HG02852 (cell line): ENCODE results near the gene CDYL2.
"Not testable (repeated sequence)": the region's sequence is repeated elsewhere in the genome, so short reads cannot be mapped to it uniquely, and the experiment has no call there.

Source experiments
- ATAC-seq: cut with Tn5 transposase; IDR thresholded peaks from one replicate; pipeline ENCODE4 v1.9.1; 2021; ENCODE audit warnings: mild to moderate bottlenecking, moderate library complexity; ENCODE audit not compliant: unreplicated experiment

Gene CDYL2

DNA sequence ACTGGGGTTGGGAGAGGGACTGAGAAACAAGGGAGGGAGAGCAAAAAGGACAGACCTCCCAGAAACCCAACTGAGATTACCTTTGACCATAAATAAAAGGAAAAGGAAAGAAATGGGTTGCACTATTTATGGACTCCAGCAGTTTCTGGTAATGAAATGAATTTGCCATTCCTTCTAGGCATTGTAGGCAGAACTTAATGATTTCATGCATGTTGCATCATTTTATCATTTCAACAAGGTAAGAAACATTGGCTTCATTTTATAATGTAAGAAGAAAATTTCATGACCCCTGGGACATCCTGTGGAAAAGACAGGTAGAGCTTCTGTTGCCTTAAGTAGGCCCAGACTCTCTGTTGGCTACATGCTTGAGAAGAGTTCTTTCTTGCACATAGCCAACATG lies 8.2 kb upstream of the CDYL2 start:
- no peak for ATAC-seq

DNA sequence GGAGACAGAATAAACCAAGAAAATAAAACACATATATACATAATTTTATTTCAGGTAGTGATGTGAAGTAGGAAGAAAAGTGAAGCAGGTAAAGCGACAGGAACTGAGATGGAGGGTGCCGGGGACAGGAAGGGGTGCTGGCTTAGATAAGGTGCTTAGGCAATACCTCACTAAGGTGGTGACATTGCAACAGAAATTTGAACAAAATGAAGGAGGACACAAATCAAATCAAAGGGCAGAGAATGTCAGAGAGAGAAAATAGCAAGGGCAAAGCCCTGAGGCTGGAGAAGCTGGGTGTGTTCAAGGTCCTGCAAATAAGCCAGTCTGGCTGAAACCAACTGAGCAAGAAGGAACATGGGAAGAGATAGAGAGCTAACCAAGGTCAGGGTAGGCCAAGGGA lies 5.0 kb upstream of the CDYL2 start:
- ATAC-seq: no peak

DNA sequence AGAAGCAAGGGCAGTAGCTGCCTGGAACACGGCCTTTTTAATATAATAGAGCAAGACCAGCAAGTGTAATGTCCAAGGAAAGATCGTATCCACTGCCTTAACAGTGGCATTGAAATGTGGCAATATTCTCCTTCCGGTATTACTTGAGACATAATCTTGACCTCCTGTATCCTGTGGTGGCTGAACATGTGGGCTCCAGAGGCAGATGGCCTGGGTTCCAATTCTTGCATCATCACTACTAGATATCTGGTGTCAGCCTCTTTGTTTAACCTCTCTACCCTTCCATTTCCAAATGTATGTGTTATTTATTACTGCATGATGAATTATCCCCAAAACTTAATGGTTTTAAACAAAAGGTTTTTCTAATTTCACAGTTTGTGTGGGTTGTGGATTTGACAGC lies 3.5 kb upstream of the CDYL2 start:
- ATAC-seq: no peak

DNA sequence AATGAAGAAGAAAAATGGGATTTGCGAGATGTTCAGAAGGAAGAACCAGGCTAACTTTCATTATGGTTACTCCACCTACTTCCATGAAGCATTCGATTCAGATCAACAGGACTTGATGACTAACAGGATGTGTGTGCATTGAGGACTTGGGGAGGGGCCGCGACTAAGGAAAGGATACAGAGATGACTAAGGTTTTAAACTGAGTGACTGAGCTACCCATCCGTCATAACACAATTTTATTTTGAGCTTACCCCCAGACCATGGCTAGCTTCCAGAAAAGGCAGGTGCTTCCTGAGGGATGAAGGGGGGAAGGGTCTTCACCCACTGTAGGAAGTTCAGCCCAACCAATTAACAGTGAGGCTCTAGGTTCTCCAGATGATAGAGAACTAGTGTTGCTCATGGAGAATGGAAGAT lies 2.5 kb upstream of the CDYL2 start:
- ATAC-seq: no peak

DNA sequence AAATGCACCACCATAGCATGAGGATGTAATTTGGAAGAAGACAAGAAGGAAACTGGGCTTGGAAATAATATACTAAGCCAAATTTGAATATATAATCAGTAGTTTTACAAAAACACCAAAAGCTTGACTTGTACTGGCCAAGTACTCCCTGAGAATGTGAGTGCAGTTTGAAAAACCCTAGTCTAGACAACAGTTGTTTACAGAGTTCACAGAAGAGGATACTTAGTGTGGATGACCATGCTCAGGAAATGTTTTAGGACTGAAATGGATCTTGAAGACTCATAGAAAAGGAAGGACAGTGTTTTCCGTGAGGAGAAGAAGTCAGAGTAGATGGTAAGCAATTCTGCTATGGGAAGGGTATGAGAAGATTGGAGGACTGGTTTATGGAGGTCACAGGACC lies 1.9 kb upstream of the CDYL2 start:
- ATAC-seq: no peak

DNA sequence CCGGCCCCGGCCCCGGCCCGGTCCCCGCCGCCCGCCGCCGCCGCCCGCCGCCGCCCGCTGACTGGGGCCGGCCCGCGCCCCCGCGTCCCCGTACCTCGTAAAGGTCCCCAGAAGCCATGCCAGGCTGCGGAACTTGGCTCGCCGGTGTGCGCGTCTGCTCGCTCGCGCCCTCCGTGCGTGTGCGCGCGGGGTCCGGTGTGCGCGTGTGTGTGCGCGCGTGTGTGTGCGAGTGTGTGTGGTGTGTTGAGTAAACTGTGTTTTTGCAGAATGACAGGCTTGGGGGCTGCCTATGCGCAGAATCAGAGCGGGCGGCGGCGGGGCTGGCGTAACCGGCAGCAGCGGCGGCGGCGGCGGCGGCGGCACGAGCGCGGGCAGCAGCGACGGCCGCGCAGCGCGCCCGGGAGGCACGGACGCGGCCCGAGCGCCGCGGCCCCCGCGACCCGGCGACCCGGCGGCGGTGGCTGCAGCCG lies 307 bp downstream of the CDYL2 start:
- peak; percentile 55 for ATAC-seq

DNA sequence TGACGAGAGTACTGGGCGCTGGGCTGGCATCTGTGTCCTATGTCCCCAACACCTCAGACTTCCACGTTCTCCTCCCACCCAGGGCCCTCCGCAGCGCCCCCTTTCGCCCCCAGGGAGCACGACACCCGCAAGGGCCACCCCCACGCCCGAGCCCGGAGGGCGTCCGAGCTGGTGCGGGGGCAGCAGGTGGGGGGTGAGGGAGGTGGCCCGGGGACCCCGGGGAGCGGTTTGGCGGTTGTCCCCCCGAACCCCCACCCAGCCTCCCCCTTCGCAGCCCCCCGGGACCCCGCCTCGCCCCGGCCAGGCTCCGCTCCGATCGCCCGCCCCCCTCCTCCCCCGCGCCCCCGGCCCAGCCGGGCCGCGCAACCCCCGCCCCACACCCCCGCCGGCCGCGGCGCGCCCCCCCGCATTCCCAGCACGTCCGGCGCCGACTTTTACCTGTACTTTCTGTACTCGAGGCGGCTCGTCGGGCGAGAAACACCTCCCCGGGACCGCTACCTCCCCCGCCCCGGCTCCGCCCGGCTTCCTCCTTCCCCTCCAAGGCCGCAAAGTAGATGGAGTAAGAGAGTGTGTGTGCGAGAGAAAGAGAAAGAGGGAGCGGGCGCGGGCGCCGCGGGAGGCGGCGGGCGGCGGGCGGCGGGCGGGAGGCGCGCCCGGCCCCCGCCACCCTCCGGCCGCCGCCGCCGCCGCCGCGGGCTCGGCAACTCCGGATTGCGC lies 901 bp downstream of the CDYL2 start:
- ATAC-seq: no peak

DNA sequence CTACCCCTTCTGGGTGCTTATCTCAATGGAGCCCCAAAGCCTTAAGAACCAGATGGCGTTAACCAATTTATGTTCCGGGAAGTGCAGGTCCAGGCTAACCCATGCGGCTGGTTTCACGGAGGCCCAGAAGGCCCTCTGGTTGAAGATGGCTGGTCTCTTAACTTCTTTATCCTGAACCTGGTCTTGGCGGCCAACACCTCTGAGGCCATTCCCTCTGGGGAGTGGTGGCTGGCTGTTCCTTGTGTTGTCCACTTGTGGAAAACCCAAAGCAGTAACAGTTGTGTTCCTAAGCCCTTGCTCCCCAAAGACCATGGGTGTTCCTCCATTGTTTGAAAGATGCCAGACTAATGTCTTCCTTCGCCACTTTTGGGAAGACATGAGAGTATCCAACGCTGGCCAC lies 1.5 kb downstream of the CDYL2 start:
- ATAC-seq: no peak

DNA sequence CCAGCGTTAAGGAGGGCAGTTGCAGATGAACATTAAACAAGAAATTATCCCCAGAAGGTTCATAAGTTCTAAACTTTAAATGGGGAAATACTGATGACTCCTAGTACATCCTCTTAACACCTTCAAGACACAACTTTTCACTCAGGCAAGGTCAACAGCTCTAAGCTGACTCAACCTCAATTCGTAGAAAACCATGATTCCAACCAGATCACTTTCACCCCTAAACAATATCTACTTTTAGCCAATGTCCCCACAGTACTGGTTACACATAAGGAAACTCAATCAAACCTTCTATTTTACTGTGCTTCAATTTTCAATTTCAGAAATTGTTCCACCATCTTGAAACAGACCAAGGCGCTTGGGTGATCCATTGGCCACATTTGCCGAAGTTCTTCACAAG lies 2.3 kb downstream of the CDYL2 start:
- no peak for ATAC-seq

DNA sequence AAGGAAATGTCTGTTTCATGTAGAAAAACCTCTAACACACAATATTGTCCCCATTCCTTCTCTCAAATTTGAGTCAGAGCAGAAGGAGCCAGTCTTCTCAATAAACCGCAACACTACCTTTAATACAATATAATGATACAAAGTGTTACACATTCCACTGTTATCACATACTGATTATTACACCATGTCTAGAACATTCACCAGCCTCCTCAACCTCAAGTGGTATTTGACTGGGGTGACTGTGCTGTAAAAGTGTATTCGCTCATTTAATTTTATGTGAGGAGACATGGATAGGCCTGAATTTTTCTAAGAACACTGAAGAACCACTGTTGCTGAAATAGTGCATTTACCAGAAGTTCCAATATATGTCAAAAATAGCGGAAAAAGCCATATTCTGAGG lies 10.3 kb downstream of the CDYL2 start:
- no peak for ATAC-seq

DNA sequence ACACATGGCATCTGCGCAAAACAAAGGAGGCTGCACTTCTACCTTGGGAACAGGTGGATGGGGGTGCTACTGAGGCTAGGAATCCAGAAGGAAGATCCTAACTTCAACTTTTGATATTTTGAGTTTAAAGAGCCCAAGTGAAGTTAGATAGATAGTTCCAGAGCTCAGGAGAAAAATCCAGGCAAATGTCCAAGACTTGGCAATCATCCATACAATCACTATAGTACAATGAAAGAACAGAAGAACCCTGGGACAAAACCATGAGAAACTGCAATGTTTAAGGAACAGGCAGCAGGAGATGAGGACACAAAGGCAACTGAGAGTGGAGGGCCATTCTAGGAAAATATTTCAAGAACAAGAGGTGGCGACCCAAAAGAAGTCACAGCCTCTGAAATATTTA lies 12.4 kb downstream of the CDYL2 start:
- no peak for ATAC-seq

DNA sequence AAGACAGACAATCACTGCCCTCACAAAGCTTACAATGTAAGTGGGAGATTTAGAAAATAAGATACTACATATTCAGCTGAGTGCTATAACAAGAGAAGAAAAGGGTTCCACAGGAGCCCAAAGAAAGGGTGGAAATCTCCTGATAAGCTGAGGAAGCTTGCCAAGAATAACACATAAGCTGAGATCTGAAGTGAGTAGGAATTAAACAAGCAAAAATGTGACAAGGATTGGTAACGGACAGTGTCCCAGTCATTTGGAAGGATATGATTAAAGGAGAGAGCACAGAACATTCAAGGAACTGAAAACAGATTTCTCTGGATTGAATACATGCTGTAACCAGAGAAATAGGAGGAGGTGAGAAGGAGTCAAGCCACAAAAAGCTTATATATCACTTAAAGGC lies 13.0 kb downstream of the CDYL2 start:
- ATAC-seq: no peak

DNA sequence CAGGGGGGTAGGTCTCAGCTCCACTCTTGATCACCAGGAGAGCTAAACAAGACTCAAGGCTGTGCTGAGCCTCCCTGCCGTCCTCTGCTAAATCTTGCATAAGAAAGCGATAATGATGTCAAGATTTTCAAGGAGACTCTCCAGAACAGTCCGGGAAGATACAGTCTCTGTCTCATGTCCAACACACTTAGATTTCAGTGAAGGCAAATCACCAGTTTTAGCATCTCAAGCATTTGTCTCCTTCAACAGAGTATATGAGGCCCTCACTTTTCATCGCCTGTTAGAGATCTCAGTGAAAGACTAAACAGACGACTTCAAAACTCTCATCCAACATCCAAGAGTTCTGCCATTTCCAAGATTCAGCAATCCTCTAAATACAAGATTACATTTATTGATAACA lies 13.6 kb downstream of the CDYL2 start:
- no peak for ATAC-seq

DNA sequence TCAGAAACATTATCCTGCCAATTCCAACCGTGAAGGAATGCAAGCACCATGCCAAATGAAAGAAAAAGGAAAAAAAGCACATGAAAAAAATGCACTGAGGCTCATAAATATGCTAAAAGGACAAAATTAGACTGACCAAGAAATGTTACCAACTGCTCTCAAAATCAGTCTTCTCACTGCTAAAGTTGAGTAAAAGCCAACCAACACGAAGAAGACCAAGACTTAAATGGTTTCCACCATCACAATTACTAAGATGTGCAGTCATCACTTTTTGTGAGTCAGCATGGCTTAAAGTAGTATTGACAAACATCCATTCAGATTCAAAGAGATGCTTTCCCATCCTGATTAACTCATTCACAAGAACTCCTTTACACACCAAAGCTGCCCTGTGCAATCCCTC lies 16.4 kb downstream of the CDYL2 start:
- no peak for ATAC-seq

DNA sequence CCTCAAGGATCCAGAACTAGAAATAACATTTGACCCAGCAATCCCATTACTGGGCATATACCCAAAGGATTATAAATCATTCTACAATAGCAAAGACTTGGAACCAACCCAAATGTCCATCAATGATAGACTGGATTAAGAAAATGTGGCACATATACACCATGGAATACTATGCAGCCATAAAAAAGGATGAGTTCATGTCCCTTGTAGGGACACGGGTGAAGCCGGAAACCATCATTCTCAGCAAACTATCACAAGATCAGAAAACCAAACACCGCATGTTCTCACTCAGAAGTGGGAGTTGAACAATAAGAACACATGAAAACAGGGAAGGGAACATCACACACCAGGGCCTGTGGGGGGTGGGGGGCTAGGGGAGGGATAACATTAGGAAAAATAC lies 17.8 kb downstream of the CDYL2 start:
- not testable (repeated sequence) for ATAC-seq

DNA sequence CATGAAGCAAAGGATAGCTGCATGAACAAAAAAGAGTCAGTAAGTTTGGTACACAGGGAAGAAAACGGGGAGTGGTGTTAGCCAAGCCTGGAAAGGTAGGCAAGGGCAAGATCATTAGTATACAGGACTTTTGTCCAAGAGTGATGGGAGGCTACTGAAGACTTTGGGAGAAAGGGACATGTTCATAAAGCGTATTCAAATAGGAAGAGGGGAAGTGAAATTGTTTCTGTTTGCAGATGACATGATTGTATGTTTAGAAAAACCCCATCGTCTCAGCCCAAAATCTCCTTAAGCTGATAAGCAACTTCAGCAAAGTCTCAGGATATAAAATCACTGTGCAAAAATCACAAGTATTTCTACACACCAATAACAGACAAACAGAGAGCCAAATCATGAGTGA lies 19.4 kb downstream of the CDYL2 start:
- no peak for ATAC-seq

DNA sequence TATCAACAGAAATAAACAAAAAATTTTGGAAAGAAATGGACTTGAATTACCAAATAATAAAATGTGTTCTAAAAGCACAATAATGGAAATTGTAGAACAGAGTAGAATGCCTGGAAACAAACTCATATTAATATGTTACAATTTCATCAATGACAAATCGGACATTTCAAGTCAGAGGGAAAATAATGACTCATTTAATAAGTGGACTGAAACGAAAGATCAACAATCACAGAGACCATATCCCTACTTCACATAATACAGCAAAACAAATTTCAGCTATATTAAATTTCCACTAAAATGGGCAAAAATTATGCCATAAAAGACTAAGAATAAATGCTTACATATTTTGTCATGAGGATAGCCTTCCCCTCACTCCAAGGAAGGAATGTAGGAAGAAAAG lies 25.7 kb downstream of the CDYL2 start:
- ATAC-seq: no peak

DNA sequence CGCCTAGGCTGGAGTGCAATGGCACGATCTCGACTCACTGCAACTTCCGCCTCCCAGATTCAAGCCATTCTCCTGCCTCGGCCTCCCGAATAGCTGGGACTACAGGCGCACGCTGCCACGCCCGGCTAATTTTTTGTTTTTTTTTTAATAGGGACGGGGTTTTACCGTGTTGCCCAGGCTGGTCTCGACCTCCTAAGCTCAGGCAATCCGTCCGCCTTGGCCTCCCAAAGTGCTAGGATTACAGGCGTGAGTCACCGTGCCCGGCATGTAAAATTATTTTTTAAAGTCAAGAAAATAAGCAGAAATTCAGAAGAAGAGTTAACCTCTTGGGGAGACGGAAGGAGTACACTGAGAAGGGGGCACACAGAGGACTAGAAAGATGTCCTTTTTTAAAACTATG lies 27.5 kb downstream of the CDYL2 start:
- ATAC-seq: no peak

DNA sequence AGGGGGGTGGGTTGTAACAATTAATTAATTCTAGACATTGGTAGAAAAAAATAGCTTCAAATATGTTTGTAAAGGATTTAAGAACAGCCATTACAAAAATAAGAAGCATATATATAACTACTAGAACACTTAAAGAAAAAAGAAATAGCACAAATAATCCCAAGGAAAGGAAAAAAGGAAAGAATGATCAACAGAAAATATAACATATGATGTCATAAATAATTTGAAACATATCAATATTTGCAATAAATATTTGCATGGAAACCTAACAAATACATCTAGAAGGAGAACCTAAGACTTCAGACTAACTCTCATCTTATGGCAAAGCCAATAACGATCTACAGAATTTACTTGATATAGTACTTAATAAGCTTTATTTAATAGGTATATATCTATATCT lies 28.9 kb downstream of the CDYL2 start:
- ATAC-seq: no peak

DNA sequence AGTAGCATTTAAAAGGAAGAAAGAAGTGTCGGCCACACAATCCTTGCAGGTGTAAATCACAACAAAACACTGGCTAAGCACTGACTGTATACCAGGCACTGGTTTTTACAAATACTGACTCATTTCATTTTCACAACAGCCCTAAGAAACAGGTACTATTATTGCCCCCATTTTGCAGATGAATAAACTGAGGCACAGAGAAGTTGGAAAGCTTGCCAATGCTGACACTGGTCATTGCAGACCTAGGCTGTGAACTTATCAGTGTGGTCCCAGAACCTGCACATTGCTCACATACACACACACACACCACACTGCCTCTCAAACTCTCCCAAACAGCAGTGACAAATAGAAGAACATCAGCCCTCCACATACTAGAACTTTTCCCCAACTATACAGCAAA lies 37.6 kb downstream of the CDYL2 start:
- no peak for ATAC-seq

DNA sequence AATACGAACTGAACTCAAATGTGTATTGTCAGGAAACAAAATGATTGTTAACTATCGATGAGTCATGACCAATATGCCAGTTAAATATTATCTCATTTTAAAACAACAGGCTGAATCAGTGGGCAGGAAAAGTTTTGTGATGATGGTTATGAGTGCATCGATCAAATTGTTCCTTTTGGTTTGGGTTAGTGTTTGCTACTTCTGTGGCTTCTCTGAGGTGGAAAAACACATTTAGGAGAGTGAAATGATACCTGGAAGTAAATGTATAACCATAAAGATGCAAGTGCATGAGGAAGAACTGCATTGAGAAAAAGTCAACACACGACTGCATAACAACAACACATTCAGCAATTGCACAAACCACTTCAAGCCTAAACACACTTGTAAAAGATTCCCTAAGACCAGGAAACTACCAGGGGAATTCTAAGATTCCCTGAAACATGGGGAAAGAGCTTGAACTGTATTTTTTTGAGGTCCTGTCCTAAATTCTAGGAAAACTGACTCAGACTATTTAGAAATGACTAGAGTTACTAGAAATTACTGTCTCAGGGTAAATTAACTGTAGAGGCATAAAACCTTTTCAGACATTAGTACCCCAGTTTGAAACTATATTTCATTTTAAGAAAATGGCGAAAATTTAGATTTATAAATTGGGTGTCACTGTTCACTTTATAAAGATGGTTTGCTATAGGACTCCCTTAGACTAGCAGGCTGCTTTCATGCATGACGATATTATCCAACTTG lies 44.8 kb downstream of the CDYL2 start:
- ATAC-seq: no peak

DNA sequence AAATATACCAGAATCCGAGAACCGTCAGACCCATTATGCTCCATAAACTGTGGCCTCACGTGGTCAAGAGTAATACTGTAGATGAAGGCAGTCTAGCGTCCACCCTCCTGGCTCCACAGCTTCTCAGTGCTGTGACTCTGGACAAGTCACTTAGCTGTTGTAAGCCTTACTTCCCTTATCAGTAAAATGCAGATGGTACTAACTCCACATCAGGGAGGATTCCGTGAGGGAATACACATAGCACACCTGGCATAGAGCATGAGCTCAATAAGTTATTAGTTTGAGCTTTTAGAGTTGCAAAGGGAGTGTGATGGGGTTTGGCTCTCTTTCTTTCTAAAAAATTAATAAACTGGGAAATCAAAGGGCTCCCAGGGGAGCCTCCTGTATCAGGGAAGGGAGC lies 49.9 kb downstream of the CDYL2 start:
- no peak for ATAC-seq

DNA sequence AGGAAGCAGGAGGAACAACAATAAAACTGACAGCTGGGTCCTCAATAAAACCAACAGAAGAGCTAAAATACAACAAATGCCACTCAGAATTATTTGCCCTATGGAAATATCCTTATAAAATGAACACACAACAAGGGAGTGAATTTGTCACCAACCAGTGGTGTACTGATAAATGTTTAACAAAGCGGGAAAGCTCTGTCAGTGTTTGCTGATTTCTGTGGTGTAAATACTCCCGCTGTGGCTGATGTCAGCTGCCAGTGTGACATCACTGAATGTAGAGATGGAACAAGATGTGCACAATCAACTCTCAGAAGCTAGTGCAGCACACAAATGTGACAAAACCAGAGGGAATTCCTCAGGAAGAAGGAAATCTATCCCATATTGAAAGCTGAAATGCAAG lies 51.9 kb downstream of the CDYL2 start:
- no peak for ATAC-seq
